K562 (cell line): ENCODE data around the gene KAT6B. TPM values are rescaled to one million over a fixed set of nuclear protein-coding genes. Genes with fewer than 3 reads are reported as not detected.
A peak's percentile ranks its signal among the peaks of the same experiment; 100 is the strongest.

Experiments
- ATAC-seq: fragments of 200-7000 bp; cut with Tn5 transposase; 3 replicates; pipeline ENCODE4 v1.9.1; 2020; ENCODE audit warnings: moderate library complexity
- BruUV-seq: library from RNA; stranded (reverse); fragments of 400-500 nt; replicated peaks from 2 replicates; lab custom pipeline; 2021; lab: Mats Ljungman, UMichigan
- CTCF ChIA-PET: fragments of 300-600 bp; formaldehyde crosslinking; extraction: SDS; loops from one replicate; lab custom pipeline; 2021; ENCODE audit warnings: low intra/inter-chr PET ratio; lab: Yijun Ruan, JAX
- POLR2A ChIA-PET: fragments of 300-600, 350-650 bp; sonication (Branson Sonifier 250); formaldehyde crosslinking; extraction: SDS; loops from one replicate; lab custom pipeline; 2021; ENCODE audit warnings: antibody characterized with exemption, inconsistent platforms; lab: Yijun Ruan, JAX
- DNase-seq, 4 experiments: peaks; one replicate each; pipeline versions ENCODE4 v3.0.0 to v3.0.0-alpha.2; 2011 to 2018; ENCODE audit warnings: low spot score in 3 of 4, mixed read lengths in 3 of 4; ENCODE audit errors: extremely low read depth in 1 of 4
- FAIRE-seq: peaks from 2 replicates; lab custom pipeline; 2011; peaks lifted over from hg19 to GRCh38; lab: Jason Lieb, UNC
- H2AFZ ChIP-seq: 2 replicates; pipeline ENCODE4 v1.6.0; 2011; ENCODE audit warnings: low read depth, low read length, control low read depth, inconsistent platforms
- H3K27ac ChIP-seq: fragments of 200-600 bp; 3 replicates; pipeline ENCODE4 v1.8.0; 2011; ENCODE audit warnings: low read depth, mild to moderate bottlenecking, control low read depth, inconsistent platforms, low read length, moderate library complexity, mixed read lengths; ENCODE audit errors: extremely low read depth
- H3K27me3 ChIP-seq, 2 experiments: fragments of 300-600 bp in 1 of 2; 2 replicates in 1 of 2; 3 replicates in 1 of 2; pipeline versions ENCODE4 v1.6.0 to v1.8.0; 2011; ENCODE audit warnings: inconsistent platforms in 2 of 2, low read length in 2 of 2, mild to moderate bottlenecking in 1 of 2, mixed read lengths in 1 of 2, moderate library complexity in 1 of 2; ENCODE audit not compliant: control insufficient read depth in 2 of 2, insufficient read depth in 2 of 2
- H3K36me3 ChIP-seq: fragments of 300-600 bp; 3 replicates; pipeline ENCODE4 v1.8.0; 2011; ENCODE audit warnings: mild to moderate bottlenecking, low read length, inconsistent platforms; ENCODE audit not compliant: control insufficient read depth, insufficient read depth
- H3K4me1 ChIP-seq, 2 experiments: fragments of 200-600 bp in 1 of 2; replicated peaks in 1 of 2; 2 replicates in 1 of 2; 3 replicates in 1 of 2; pipeline versions ENCODE4 v1.5.1 to v1.8.0; 2011; ENCODE audit warnings: inconsistent platforms in 2 of 2, low read length in 2 of 2, mild to moderate bottlenecking in 1 of 2, mixed read lengths in 1 of 2, moderate library complexity in 1 of 2; ENCODE audit not compliant: control insufficient read depth in 2 of 2, insufficient read depth in 2 of 2
- H3K4me2 ChIP-seq: 2 replicates; pipeline ENCODE4 v1.6.1; 2011; ENCODE audit warnings: low read length, control low read depth, inconsistent platforms, mixed read lengths; ENCODE audit not compliant: insufficient read depth
- H3K4me3 ChIP-seq: fragments of 200-600 bp; sonication (generic), shearing (Covaris generic); 2 replicates; pipeline ENCODE4 v1.5.1; 2016; ENCODE audit warnings: control low read depth, inconsistent platforms
- H3K79me2 ChIP-seq: fragments of 200-600 bp; 3 replicates; pipeline ENCODE4 v1.8.0; 2011; ENCODE audit warnings: low read length, inconsistent platforms; ENCODE audit not compliant: control insufficient read depth, insufficient read depth
- H3K9ac ChIP-seq, 2 experiments: 2 replicates each; pipeline versions ENCODE4 v1.6.0 to v1.6.1; 2011; ENCODE audit warnings: low read depth in 2 of 2, low read length in 2 of 2, control low read depth in 1 of 2, inconsistent platforms in 1 of 2, mild to moderate bottlenecking in 1 of 2, mixed read lengths in 1 of 2; ENCODE audit not compliant: insufficient read depth in 1 of 2
- H3K9me1 ChIP-seq: one replicate; pipeline ENCODE4 v1.6.0; 2011; ENCODE audit warnings: inconsistent platforms, mild to moderate bottlenecking, low read length, moderate library complexity; ENCODE audit not compliant: control insufficient read depth, insufficient read depth
- H3K9me3 ChIP-seq: replicated peaks from 2 replicates; pipeline ENCODE4 v1.5.1; 2011; ENCODE audit warnings: low read depth, low read length, inconsistent platforms; ENCODE audit not compliant: control insufficient read depth, insufficient read depth
- H4K20me1 ChIP-seq: replicated peaks from 2 replicates; pipeline ENCODE4 v1.6.1; 2011; ENCODE audit warnings: low read length, inconsistent platforms, mixed read lengths; ENCODE audit not compliant: control insufficient read depth, insufficient read depth
- C11orf30 ChIP-seq: fragments of 450-650 bp; IDR thresholded peaks from 2 replicates; pipeline ENCODE4 v1.6.1; 2016; ENCODE audit warnings: low read depth, mild to moderate bottlenecking
- EHMT2 ChIP-seq: fragments of 450-650 bp; IDR thresholded peaks from 2 replicates; pipeline ENCODE4 v1.6.1; 2018; ENCODE audit warnings: antibody characterized with exemption
- PHF8 ChIP-seq: fragments of 200-600 bp; sonication (generic); IDR thresholded peaks from 2 replicates; pipeline ENCODE4 v1.6.1; 2012; ENCODE audit warnings: mixed run types, mild to moderate bottlenecking, inconsistent platforms, low read length, moderate library complexity, borderline replicate concordance
- RAD21 ChIP-seq, 2 experiments: fragments of 250-450 bp in 1 of 2; fragments of 450-650 bp in 1 of 2; sonication (Bioruptor Pico) in 1 of 2; formaldehyde crosslinking in 1 of 2; IDR thresholded peaks in 1 of 2; conservative IDR thresholded peaks in 1 of 2; 2 replicates each; pipeline versions ENCODE4 v1.4.0 to v1.8.0; 2020 to 2022; ENCODE audit warnings: mild to moderate bottlenecking in 2 of 2, moderate library complexity in 1 of 2
- SMC3 ChIP-seq: conservative IDR thresholded peaks from 2 replicates; pipeline ENCODE4 v1.6.1; 2011; ENCODE audit warnings: low read depth, low read length, improper control_type of control experiment; ENCODE audit not compliant: insufficient read depth
- TFAP4 ChIP-seq: sonication (generic); formaldehyde crosslinking; IDR thresholded peaks from 2 replicates; pipeline ENCODE4 v1.8.0; 2022; ENCODE audit warnings: missing genetic modification reagents, mild to moderate bottlenecking, moderate library complexity, borderline replicate concordance
- YY1 ChIP-seq, 3 experiments: IDR thresholded peaks; 2 replicates each; pipeline ENCODE4 v1.6.1; 2011; ENCODE audit warnings: low read length in 2 of 3, mild to moderate bottlenecking in 2 of 3, moderate library complexity in 2 of 3, borderline replicate concordance in 1 of 3, control low read depth in 1 of 3, low read depth in 1 of 3; ENCODE audit not compliant: insufficient read depth in 3 of 3, insufficient replicate concordance in 2 of 3, control insufficient read depth in 1 of 3, insufficient read length in 1 of 3; ENCODE audit errors: extremely low read depth in 1 of 3
- ZNF316 ChIP-seq: fragments of 450-650 bp; IDR thresholded peaks from 2 replicates; pipeline ENCODE4 v1.6.1; 2016
- in situ Hi-C: fragments of 300-500 bp; cut with MboI; formaldehyde crosslinking; loops from 4 replicates; pipeline ENCODE4 v1.15.0; 2018; ENCODE audit warnings: inconsistent platforms, mixed read lengths
- intact Hi-C: fragments of 100-400 bp; cut with micrococcal nuclease; formaldehyde crosslinking; loops from 2 replicates; pipeline ENCODE4 v1.14.2; 2022
- polyA plus RNA-seq, 8 experiments: library from polyadenylated mRNA; depleted of rRNA in 4 of 8; stranded (reverse) in 5 of 8; unstranded in 3 of 8; fragments of >200 nt; fragmentation: Nextera tagmentation in 2 of 8; fragmentation: Illumina TruSeq in 1 of 8; extraction: Ambion mirVana in 2 of 8; extraction: Trizol in 1 of 8; gene quantifications; 2 replicates each; pipeline versions ENCODE4 v1.2.1 to v1.2.3, GENCODE V29; 2011 to 2014; ENCODE audit warnings: inconsistent platforms in 1 of 8, missing spikeins in 1 of 8
- total RNA-seq, 7 experiments: library from RNA; depleted of rRNA in 6 of 7; stranded (reverse); fragments of >200 nt in 6 of 7; fragmentation: Illumina TruSeq in 2 of 7; extraction: Trizol in 2 of 7; gene quantifications; 2 replicates each; pipeline versions ENCODE4 v1.2.1 to v1.2.3, GENCODE V29; 2011 to 2021; ENCODE audit warnings: low replicate concordance in 1 of 7
- TF ChIP-seq, protein P1 (sequence below), 2 experiments: fragments of 450-650 bp in 1 of 2; sonication (generic) in 1 of 2; formaldehyde crosslinking in 1 of 2; IDR thresholded peaks; 2 replicates each; pipeline versions ENCODE4 v1.7.1 to v1.9.0; 2016 to 2022; ENCODE audit warnings: inconsistent platforms in 1 of 2, mild to moderate bottlenecking in 1 of 2, missing genetic modification reagents in 1 of 2

Gene KAT6B
- total and polyA plus RNA-seq, 9 of the 15 experiments (the other 6 are each of a cell fraction or from before 2014, with no cell fraction given), result 1.4 to 9.2 (median 6.8) TPM

DNA sequence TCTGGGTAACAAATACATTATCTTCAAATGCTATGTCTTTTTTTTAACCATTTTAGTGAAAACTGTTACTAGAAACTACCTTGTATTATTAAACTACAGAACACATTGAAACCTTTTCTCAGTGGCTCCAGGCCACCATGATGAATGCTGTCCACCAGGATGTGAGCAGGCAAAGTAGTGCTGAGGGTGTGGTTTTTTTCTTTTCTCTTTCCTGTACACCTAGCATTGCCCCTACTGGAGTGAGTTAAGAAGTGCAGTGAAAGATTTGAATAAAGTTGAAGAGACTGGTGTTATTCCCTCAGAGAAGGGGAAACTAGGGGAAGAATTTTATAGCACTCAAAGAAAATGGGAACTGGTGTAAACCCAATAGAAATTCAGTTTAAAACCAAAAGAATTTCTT is 165.0 kb downstream of the KAT6B start:
- POLR2A ChIA-PET, result no interaction called here
- ATAC-seq (peak; percentile 99), FAIRE-seq (peak; percentile 83), DNase-seq (peak; percentile 45 to 68 (median 60))
- Histone ChIP-seq H3K27me3 (no peaks in the 10 kb centered on the region), H3K4me1 (no peaks in the 10 kb centered on the region), H3K9ac (no peak overlapping the region), H3K4me2 (no peak overlapping the region), H2AFZ (no peak overlapping the region), H4K20me1 (no peaks in the 10 kb centered on the region), H3K9me1 (no peaks in the 10 kb centered on the region), H3K79me2 (no peaks in the 10 kb centered on the region), H3K36me3 (no peaks in the 10 kb centered on the region), H3K4me3 (no peak overlapping the region), H3K27ac (no peak overlapping the region), H3K9me3 (no peaks in the 10 kb centered on the region)
- BruUV-seq, result no TSS peak
- in situ Hi-C loops (no loop called here), intact Hi-C loops (no loop called here)
- CTCF ChIA-PET, result interaction anchor here (0.6 kb wide), 1 partner anchor 726 kb away, joined by 3 read pairs; no protein-coding TSS in a partner anchor
- TF ChIP-seq YY1 (IDR thresholded peaks at IDR 0.05; ENCODE audit: borderline replicate concordance in 1 of 3, control insufficient read depth in 1 of 3, extremely low read depth in 1 of 3, insufficient read depth in 3 of 3, insufficient read length in 1 of 3, insufficient replicate concordance in 2 of 3, low read depth in 1 of 3, low read length in 2 of 3) (peak in 1 of 3 experiments; percentile 25), TFAP4 (CRISPR knock-in tag) (no peak), ZNF316 (peak; percentile 72), SMC3 (0 out of 2 replicates have a peak, but pooled peaks have one; percentile 14), EHMT2 (peak; percentile 27; the same call in 1 of the 2 replicates), C11orf30 (peak; percentile 59; the same call in 1 of the 2 replicates), RAD21 (CRISPR knock-in tag; conservative IDR thresholded peaks at IDR 0.05 in 1 of 2, IDR thresholded peaks at IDR 0.05 in 1 of 2) (peak; percentile 32 to 51), PHF8 (no peak)
- TF ChIP-seq, protein P1, sequence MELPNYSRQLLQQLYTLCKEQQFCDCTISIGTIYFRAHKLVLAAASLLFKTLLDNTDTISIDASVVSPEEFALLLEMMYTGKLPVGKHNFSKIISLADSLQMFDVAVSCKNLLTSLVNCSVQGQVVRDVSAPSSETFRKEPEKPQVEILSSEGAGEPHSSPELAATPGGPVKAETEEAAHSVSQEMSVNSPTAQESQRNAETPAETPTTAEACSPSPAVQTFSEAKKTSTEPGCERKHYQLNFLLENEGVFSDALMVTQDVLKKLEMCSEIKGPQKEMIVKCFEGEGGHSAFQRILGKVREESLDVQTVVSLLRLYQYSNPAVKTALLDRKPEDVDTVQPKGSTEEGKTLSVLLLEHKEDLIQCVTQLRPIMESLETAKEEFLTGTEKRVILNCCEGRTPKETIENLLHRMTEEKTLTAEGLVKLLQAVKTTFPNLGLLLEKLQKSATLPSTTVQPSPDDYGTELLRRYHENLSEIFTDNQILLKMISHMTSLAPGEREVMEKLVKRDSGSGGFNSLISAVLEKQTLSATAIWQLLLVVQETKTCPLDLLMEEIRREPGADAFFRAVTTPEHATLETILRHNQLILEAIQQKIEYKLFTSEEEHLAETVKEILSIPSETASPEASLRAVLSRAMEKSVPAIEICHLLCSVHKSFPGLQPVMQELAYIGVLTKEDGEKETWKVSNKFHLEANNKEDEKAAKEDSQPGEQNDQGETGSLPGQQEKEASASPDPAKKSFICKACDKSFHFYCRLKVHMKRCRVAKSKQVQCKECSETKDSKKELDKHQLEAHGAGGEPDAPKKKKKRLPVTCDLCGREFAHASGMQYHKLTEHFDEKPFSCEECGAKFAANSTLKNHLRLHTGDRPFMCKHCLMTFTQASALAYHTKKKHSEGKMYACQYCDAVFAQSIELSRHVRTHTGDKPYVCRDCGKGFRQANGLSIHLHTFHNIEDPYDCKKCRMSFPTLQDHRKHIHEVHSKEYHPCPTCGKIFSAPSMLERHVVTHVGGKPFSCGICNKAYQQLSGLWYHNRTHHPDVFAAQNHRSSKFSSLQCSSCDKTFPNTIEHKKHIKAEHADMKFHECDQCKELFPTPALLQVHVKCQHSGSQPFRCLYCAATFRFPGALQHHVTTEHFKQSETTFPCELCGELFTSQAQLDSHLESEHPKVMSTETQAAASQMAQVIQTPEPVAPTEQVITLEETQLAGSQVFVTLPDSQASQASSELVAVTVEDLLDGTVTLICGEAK (IDR thresholded peaks at IDR 0.05), result peak; percentile 71; the same call in 1 of the 2 replicates
- TF ChIP-seq, protein P1 (CRISPR knock-in tag; IDR thresholded peaks at IDR 0.05), result no peak
